Fibroblast of pulmonary artery (primary cell): ENCODE measurements around the gene RASD1.
A peak's percentile ranks its signal among the peaks of the same experiment; 100 is the strongest.

Experiments
- DNase-seq: peaks from one replicate; pipeline ENCODE4 v3.0.0-alpha.2; 2010; ENCODE audit warnings: low read depth
- H3K4me3 ChIP-seq: replicated peaks from 2 replicates; pipeline ENCODE4 v1.5.1; 2011; ENCODE audit warnings: low read depth, mild to moderate bottlenecking, control low read depth, low read length, moderate library complexity
- CTCF ChIP-seq: IDR thresholded peaks from 2 replicates; pipeline ENCODE4 v1.5.1; 2011; ENCODE audit warnings: mild to moderate bottlenecking, control low read depth, low read length, inconsistent platforms; ENCODE audit errors: missing control alignments

The RASD1 gene

GRCh38 chr17:17515934-17516930, 20.0 kb upstream of the RASD1 start:
- DNase-seq: peak; percentile 24
- no peak overlapping the region for H3K4me3 ChIP-seq
- TF ChIP-seq CTCF: no peak

GRCh38 chr17:17514993-17515933, 19.1 kb upstream of the RASD1 start:
- H3K4me3 ChIP-seq: no peak overlapping the region
- no peak for TF ChIP-seq CTCF
- DNase-seq: no peak

GRCh38 chr17:17514361-17514992, 18.3 kb upstream of the RASD1 start:
- H3K4me3 ChIP-seq: no peak overlapping the region
- no peak for TF ChIP-seq CTCF
- DNase-seq: no peak

GRCh38 chr17:17513626-17514025, 17.4 kb upstream of the RASD1 start:
- H3K4me3 ChIP-seq: no peak overlapping the region
- no peak for DNase-seq
- TF ChIP-seq CTCF: no peak

GRCh38 chr17:17512866-17513265, 16.7 kb upstream of the RASD1 start:
- TF ChIP-seq CTCF: no peak
- DNase-seq: no peak
- H3K4me3 ChIP-seq: no peak overlapping the region

- TF ChIP-seq CTCF: no peak
- peak; percentile 78 for DNase-seq
Measured at GRCh38 chr17:17511881-17512858, 16.0 kb upstream of the RASD1 start.

More at GRCh38 chr17:17511881-17512858, 16.0 kb upstream of the RASD1 start:
- H3K4me3 ChIP-seq: no peak overlapping the region
